Amniotic stem cell (primary cell): ENCODE measurements around the gene CISD1.
A peak's percentile ranks its signal among the peaks of the same experiment; 100 is the strongest.

Experiments used
- DNase-seq: peaks from one replicate; lab custom pipeline; 2025; lab: John Stamatoyannopoulos, UW

Gene CISD1

DNA sequence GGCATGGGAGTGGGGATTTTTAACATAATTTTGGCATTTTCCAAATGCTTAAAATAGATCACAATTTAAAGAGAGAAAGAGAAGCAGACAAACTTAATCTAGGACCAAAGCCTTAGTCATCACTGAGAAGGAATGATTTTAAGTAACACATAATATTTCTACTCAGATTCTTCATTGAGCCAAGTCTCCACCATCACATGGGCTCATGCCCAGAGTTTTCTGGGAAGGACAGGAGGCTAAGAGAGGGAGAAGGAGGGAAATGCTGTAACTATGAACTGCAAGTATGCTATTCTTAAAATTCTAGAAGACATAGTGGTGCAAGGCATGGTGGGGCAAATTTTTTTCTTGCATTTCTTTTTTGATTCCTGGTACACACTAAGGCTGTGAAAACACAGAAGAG lies 42.1 kb downstream of the CISD1 start:
- DNase-seq = no peak

DNA sequence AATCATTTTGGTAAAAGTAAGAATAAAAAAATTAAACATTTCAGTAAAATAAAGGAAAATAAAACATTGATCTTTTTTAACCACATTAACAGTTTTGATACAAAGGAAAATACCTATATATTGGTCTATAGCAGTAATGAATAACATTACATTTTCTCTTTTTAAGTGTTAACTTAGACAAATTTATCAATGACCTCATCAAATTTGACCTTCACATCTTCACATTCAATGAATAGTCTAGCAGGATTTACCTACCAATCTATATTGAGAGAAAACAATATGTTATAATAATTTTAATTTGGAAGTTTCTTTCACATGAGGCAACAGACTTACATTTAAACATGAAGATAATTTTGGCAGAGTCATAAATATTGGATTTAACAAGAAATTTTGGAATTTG lies 47.9 kb downstream of the CISD1 start:
- no peak for DNase-seq

DNA sequence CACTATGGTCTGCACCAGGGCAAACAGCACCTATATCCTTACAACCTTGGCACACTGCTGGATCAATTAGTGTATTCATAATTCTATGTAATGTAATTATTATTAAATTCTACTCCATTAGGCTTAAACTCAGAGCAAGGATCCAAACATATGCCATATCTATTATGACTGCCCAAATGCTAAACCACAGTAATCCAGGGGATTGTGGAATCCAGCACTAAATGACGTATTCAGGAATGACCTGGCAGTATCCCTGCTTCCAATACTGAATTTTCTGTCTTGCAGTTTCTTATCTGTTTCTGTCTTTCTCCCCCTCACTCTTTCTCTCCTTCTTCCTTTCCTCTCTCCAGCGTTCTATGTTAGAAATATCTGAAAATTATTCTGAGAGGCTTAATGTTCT lies 49.4 kb downstream of the CISD1 start:
- DNase-seq = no peak

DNA sequence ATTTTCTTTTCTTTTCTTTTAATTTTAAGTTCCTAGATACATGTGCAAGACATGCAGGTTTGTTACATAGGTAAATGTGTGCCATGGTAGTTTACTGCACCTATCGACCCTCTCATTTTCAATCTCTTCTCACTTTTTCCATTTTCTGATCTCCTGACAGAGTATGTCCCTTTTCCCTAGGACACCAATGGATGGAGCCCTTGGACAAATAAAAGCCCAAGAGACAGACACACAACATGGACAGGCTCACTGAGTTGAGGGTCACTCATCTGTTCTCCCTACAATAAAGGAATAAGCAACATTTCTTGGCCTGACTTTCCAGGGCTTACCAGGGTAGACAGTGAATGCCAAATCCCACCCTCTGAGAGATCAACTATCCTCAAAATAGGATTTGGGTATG lies 50.6 kb downstream of the CISD1 start:
- DNase-seq = no peak

DNA sequence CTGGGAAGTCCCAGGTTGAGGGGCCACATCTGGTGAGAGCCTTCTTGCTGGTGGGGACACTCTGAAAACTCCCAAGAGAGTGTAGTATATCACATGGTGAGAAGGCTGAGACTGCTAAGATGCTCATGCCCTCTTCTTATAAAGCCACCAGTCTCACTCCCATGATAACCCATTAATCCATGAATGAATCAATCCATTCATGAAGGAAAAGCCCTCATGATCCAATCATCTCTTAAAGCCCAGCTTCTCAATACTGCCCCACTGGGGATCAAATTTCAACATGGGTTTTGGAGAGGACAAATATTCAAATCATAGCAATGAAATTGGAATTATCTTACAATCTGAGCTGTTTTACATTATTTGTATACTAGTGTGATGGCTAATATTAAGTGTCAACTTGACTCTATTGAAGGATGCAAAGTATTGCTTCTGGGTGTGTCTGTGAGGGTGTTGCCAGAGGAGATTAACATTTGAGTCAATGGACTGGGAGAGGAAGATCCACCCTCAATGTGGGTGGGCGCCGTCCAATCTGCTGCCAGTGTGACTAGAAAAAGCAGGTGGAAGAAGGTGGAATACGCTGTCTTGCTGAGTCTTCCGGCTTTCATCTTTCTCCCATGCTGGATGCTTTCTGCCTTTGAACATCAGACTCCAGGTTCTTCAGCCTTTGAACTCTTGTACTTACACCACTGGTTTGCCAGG lies 51.5 kb downstream of the CISD1 start:
- DNase-seq = no peak

DNA sequence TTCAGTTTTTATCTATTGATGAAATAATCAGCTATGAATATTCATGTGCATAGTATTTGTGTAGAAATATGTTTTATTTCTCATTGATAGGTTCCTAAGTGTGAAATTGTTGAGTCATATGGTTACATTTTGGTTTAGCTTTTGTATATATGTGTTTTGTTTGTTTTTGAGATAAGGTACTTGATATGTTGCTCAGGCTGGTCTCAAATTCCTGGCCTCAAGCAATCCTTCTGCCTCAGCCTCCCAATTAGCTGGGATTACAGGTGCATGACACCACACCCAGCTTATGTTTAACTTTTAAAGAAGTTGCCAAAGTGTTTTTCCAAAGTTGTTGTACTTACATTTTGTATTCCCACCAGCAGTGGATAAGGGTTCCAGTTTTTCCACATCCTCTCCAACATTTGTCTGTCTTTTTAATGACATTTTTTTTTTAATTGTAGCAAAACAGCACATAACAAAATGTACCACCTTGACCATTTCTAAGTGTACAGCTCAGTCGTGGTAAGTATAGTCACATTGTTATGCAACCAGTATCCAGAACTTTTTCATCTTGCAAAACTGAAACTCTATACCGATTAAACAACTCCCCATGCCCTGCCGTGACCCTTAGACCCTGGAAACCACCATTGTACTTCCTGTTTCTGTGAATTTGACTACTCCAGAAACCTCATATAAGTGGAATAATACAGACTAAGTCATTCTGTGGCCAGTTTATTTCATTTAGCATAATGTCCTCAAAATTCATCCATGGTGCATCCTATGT lies 53.3 kb downstream of the CISD1 start:
- DNase-seq = no peak

DNA sequence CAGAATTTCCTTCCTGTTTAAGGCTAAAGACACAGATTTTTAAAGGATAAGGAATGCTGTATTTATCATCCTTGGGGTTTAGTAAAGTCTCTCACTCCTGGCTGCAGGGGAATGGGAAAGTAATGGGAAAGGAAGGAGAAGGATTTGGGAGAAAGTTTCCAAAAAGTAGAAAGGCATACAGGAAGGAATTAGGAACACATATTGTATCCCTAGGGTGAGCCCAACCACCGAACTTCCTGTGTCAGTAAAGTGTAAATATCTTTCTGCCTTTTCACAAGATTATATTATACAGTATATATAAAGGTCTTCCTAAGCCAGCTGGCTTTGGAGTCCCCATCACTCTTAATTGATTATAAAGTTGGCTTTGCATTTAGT lies 53.9 kb downstream of the CISD1 start:
- no peak for DNase-seq

DNA sequence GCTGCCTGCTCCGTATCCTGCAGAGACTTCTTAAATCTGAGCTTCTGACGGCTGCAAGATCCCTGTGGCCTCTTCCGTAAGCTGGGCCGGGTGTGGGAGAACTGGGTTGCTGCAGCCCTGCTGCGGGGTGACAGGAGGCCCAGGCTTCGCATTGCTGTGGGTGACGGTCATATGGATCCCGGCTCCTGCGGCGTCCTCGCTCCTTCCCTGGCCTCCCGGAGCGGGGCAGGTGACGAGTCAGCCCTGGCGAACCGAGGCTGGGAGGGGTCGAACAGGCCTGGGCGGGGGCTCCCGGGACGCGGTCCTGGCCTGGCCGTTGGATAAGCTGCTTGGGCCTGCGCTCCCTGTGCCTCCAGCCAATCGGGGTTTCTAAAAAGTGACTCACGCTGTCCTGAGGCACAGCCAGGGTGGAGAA lies 58.0 kb downstream of the CISD1 start:
- no peak for DNase-seq

DNA sequence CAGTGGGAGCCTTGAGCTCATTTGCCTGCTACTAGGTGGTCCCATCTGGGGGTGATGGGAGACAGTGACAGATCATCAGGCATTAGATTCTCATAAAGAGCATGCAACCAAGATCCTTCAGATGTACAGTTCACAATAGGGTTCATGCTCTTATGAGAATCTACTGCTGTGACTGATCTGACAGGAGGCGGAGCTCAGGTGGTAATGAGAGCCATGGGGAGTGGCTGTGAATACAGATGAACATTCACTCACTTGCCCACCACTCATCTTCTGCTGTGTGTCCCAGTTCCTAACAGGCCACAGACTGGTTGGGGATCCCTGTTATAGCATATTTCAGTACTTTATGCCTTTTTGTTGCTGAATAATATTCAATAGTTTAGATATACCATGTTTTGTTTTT lies 59.3 kb downstream of the CISD1 start:
- no peak for DNase-seq

DNA sequence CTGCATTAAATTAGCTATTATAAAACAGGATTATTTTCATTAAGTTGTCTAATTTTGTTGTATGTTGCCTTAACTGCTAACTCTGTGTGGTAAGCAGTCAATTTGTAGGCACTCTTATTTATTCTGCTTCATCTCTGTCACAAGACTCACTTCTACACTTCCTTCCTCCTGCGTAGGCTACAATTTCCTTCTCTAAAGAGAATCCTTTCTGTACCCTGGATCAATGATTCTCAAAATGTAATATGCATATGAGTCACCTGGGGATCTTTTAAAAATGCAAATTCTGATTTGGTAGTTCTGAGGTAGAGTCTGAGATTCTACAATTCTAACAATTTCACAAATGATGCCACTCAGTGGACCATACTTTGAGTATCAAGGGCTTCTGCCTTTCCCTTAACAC lies 61.5 kb downstream of the CISD1 start:
- DNase-seq = no peak

DNA sequence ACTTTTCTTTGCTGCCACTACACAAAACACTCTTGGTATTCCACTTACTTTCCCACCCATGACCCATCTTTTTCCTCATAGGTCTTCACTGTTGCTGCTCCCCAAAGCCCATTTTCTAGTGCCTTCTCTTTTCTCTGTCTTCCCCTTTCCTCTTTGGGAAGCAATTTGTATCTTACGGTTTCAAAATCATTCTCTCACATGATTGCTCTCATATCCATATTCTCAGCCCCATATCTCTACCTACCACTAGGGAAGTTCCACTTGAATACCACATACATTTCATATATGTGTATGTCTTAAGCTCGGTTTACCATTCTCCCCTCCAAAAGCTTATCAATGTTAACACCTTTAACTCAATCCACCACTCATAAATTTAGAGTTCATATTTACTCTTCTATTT lies 62.7 kb downstream of the CISD1 start:
- DNase-seq = no peak

DNA sequence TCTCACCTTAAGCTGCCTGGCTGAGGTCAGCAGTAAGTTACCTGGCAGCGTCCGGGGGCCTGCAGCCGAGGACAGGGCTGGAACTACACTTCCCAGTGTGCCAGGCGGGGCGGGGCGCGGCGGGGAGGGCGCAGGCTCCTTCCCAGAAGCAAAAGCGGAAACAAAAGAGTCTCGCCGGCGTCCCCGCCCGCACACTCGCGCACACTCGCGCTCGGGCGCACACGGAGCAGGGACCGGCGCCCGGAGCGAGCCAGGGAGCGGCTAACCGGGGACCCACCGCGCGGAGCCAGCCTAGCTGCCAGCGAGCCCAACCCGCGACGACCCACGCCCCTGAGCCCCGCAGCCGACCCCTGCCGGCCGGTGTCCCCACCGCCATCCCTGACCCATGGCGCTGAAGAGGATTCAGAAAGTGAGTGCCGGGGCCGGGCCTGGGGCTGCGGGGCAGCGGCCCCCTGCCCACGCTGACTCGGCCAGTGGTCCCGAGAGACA lies 65.9 kb downstream of the CISD1 start, which contains the start of gene UBE2D1:
Gene UBE2D1, plus strand, starts transcription at position 190 of the 489 bp plus-strand sequence. Its CDS starts 196 bp downstream, at position 386.
- peak; percentile 33 for DNase-seq

DNA sequence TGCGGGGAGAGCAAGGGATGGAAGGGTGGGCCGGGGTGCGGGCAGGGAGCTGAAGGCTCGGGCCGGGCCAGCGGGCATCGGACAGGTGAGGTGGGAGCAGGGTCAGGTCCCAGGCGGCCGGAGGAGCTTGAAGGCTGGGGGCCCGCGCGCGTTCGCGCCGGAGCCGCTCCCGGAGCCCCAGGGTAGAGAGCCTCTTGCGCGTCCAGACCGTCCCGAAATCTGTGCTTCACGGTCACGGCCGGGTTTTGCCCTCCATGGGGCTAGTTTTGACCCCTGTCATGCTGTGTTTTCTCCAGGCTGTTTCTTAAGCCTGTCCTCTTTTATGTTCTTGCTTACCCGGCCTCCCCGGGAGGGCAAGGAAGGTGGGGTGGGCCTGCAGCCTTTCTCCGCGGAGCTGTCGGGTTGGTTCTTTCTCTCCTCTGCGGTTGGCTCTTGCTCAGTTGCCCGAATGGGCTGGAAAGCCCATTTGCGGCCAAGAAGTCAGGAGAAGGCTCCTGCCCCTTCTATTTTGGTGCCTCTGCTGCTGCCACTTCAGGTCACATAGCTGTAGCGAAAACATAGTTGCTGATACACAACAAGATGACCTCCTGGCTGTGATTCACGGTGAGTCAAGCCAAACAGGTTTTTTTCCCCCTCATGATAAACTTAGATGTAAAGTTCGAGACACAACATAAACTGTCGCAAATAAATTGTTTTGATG lies 66.5 kb downstream of the CISD1 start:
- peak; percentile 38 for DNase-seq

DNA sequence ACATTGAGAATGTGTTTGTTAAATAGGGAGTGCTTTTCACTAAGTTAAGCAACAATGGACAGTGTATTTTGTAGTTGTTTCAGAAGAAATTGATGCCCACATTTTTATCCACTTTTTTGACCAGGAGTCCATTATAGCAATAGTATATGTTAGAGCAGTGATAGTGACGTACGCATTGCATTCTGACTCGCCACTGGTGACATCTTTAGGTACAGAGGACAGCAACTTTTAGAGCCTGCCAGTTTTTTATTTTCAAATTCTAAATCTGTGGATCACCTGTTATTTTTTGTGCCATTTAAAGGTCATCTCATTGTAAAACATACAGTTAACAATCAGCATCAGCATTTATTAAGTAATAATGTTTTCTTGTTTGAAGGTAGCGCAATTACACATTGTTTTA lies 67.3 kb downstream of the CISD1 start:
- no peak for DNase-seq
